Astrocyte of the spinal cord (primary cell): ENCODE data around the gene NLGN4X.

Source experiments
- DNase-seq: peaks from one replicate; pipeline ENCODE4 v3.0.0; 2011; ENCODE audit warnings: low read depth, low spot score
- H3K4me3 ChIP-seq: 2 replicates; pipeline ENCODE4 v1.5.1; 2011; ENCODE audit warnings: low read depth, mild to moderate bottlenecking, low read length, moderate library complexity
- CTCF ChIP-seq: IDR thresholded peaks from 2 replicates; pipeline ENCODE4 v1.5.1; 2012; ENCODE audit warnings: low read depth, mild to moderate bottlenecking, low read length, inconsistent platforms
- in situ Hi-C: cut with HindIII; loops from 2 replicates; pipeline ENCODE4 v1.10.0; 2017; ENCODE audit warnings: low sequenced_read_pairs

The NLGN4X gene

GRCh38 chrX:6004529-6004928, 224.1 kb downstream of the NLGN4X start:
- in situ Hi-C loops: no loop called here
- no peak overlapping the region for H3K4me3 ChIP-seq
- no peak for TF ChIP-seq CTCF
- DNase-seq: no peak

- H3K4me3 ChIP-seq: no peak overlapping the region
- TF ChIP-seq CTCF: no peak
- no peak for DNase-seq
- in situ Hi-C loops: no loop called here
Observed at GRCh38 chrX:6002056-6002455, 226.6 kb downstream of the NLGN4X start.

DNA sequence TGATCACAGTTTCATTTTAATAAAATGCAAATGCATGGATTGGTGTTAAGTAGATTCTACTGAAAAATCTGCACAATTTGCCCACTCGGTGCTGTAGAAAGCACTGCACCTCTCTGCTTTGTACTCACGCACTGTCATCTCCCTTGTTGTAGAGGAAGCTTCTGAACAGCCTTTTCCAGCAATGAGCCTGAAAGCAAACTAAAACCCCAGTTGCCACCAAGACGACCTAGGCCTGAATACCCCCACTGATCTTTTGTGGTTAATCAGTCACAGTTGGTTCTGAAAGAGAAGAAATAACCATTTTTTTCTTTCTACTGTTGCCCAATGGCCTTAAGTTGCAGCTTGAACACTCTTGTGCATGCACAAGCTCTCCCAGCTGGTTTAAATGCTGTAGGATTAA, 229.8 kb downstream of the NLGN4X start:
- DNase-seq: no peak
- in situ Hi-C loops: no loop called here
- TF ChIP-seq CTCF: no peak

GRCh38 chrX:5998456-5998855, 230.2 kb downstream of the NLGN4X start:
- no peak overlapping the region for H3K4me3 ChIP-seq
- in situ Hi-C loops: no loop called here
- no peak for DNase-seq
- no peak for TF ChIP-seq CTCF

More for the DNA sequence above, 229.8 kb downstream of the NLGN4X start:
- no peak overlapping the region for H3K4me3 ChIP-seq

- no peak overlapping the region for H3K4me3 ChIP-seq
- TF ChIP-seq CTCF: no peak
- in situ Hi-C loops: no loop called here
- no peak for DNase-seq
Observed at GRCh38 chrX:5991393-5991792, 237.3 kb downstream of the NLGN4X start.

DNA sequence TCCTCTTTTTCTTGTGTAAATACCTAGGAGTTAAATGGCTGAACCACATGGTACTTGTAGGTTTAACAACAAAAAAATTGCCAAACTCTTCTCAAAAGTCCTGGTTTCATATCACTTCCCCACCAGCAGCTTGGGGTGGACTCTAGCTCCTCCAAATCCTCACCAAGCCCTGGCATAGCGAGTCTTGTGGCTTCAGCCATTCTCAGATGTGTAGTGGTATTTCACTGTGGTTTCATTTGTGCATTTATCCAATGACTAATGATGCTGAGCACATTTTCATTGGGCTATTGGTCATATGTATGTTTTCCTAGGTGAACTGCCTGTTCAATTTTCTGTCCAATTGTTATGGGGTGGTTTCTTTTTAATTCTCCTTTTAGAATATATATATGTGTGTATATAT, 249.3 kb downstream of the NLGN4X start:
- in situ Hi-C loops: no loop called here
- TF ChIP-seq CTCF: no peak
- no peak for DNase-seq

DNA sequence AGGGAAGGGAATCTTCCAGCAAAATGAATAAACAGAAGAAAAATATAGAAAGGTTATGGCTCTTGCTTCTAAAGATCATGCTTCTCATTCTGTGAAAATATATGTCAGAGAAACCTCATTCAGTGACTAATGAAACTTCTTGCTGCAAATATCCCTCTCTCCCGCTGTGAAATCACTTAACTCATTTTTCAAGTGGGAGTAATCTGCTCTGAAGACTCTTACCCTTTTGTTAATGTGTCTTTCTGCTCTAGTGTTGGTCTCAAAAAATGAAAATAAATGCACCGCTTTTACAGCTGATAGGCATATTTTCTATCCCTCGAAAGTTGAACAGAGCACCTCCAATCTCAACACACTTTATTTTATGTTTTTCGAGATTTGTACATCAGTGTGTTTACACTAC, 252.3 kb downstream of the NLGN4X start:
- in situ Hi-C loops: no loop called here
- no peak for DNase-seq
- TF ChIP-seq CTCF: no peak
- no peak overlapping the region for H3K4me3 ChIP-seq

More for the DNA sequence above, 249.3 kb downstream of the NLGN4X start:
- H3K4me3 ChIP-seq: no peak overlapping the region
